Neuronal stem cell (in vitro differentiated cells): ENCODE measurements around the gene NR4A1.
A peak's percentile ranks its signal among the peaks of the same experiment; 100 is the strongest.

ENCODE experiments used
- DNase-seq: peaks from one replicate; pipeline ENCODE4 v3.0.0-alpha.2; 2013; ENCODE audit warnings: low spot score
- H2AFZ ChIP-seq: one replicate; pipeline ENCODE4 v1.6.1; 2013; ENCODE audit warnings: mild to moderate bottlenecking, low read length, inconsistent platforms
- H2AK5ac ChIP-seq: 2 replicates; pipeline ENCODE4 v1.6.1; 2013; ENCODE audit warnings: low read depth, mild to moderate bottlenecking, inconsistent platforms, low read length, moderate library complexity, mixed read lengths
- H2BK120ac ChIP-seq: 2 replicates; pipeline ENCODE4 v1.6.1; 2013; ENCODE audit warnings: low read depth, mild to moderate bottlenecking, inconsistent platforms, low read length, moderate library complexity, mixed read lengths
- H2BK12ac ChIP-seq: one replicate; pipeline ENCODE4 v1.6.1; 2013; ENCODE audit warnings: low read length, inconsistent platforms
- H2BK15ac ChIP-seq: 2 replicates; pipeline ENCODE4 v1.6.1; 2013; ENCODE audit warnings: mild to moderate bottlenecking, low read length, inconsistent platforms, mixed read lengths
- H2BK5ac ChIP-seq: one replicate; pipeline ENCODE4 v1.6.1; 2013; ENCODE audit warnings: inconsistent platforms, mild to moderate bottlenecking, low read length, moderate library complexity
- H3K14ac ChIP-seq: one replicate; pipeline ENCODE4 v1.6.1; 2013; ENCODE audit warnings: low read length, inconsistent platforms
- H3K18ac ChIP-seq: 2 replicates; pipeline ENCODE4 v1.6.1; 2013; ENCODE audit warnings: low read length, inconsistent platforms
- H3K23ac ChIP-seq: 2 replicates; pipeline ENCODE4 v1.6.1; 2013; ENCODE audit warnings: low read depth, mild to moderate bottlenecking, mixed read lengths, low read length, inconsistent platforms; ENCODE audit not compliant: poor library complexity
- H3K27ac ChIP-seq: replicated peaks from 3 replicates; pipeline ENCODE4 v1.5.1; 2013; ENCODE audit warnings: low read length, inconsistent platforms
- H3K27me3 ChIP-seq, 3 experiments: 2 replicates each; pipeline ENCODE4 v1.6.1; 2013; ENCODE audit warnings: low read length in 3 of 3, mild to moderate bottlenecking in 2 of 3, inconsistent platforms in 1 of 3, low read depth in 1 of 3, mixed read lengths in 1 of 3, moderate library complexity in 1 of 3; ENCODE audit not compliant: control insufficient read depth in 3 of 3, insufficient read depth in 3 of 3
- H3K36me3 ChIP-seq, 2 donors: replicated peaks in 1 of 2; 2 replicates each; pipeline ENCODE4 v1.6.1; 2013; ENCODE audit warnings: low read length in 2 of 2; ENCODE audit not compliant: control insufficient read depth in 2 of 2, insufficient read depth in 2 of 2
- H3K4ac ChIP-seq: 2 replicates; pipeline ENCODE4 v1.6.1; 2013; ENCODE audit warnings: inconsistent platforms, mild to moderate bottlenecking, low read length, moderate library complexity
- H3K4me1 ChIP-seq, 2 donors: 1 replicate in 1 of 2; 2 replicates in 1 of 2; pipeline ENCODE4 v1.6.1; 2013; ENCODE audit warnings: low read length in 2 of 2, low read depth in 1 of 2; ENCODE audit not compliant: control insufficient read depth in 2 of 2, insufficient read depth in 1 of 2
- H3K4me2 ChIP-seq: one replicate; pipeline ENCODE4 v1.6.1; 2013; ENCODE audit warnings: mild to moderate bottlenecking, low read length, inconsistent platforms; ENCODE audit not compliant: insufficient read depth, poor library complexity, severe bottlenecking
- H3K4me3 ChIP-seq, 2 donors: 2 replicates each; pipeline ENCODE4 v1.5.1; 2013; ENCODE audit warnings: low read length in 2 of 2, mild to moderate bottlenecking in 2 of 2, inconsistent platforms in 1 of 2, moderate library complexity in 1 of 2
- H3K79me1 ChIP-seq: one replicate; pipeline ENCODE4 v1.6.1; 2013; ENCODE audit warnings: low read depth, mild to moderate bottlenecking, inconsistent platforms, low read length, moderate library complexity
- H3K9ac ChIP-seq: one replicate; pipeline ENCODE4 v1.6.1; 2013; ENCODE audit warnings: mild to moderate bottlenecking, low read depth, low read length, inconsistent platforms; ENCODE audit not compliant: poor library complexity
- H3K9me3 ChIP-seq, 2 donors: replicated peaks in 1 of 2; 2 replicates each; pipeline versions ENCODE3 to v1.6.1; 2013; ENCODE audit warnings: low read length in 2 of 2, mild to moderate bottlenecking in 2 of 2, inconsistent platforms in 1 of 2, low read depth in 1 of 2, mixed read lengths in 1 of 2, moderate library complexity in 1 of 2; ENCODE audit not compliant: control insufficient read depth in 2 of 2, insufficient read depth in 1 of 2
- H4K8ac ChIP-seq: one replicate; pipeline ENCODE4 v1.6.1; 2013; ENCODE audit warnings: low read depth, mild to moderate bottlenecking, inconsistent platforms, low read length, moderate library complexity
- H4K91ac ChIP-seq: one replicate; pipeline ENCODE4 v1.6.1; 2013; ENCODE audit warnings: low read length, low read depth, mild to moderate bottlenecking, inconsistent platforms; ENCODE audit not compliant: poor library complexity
- WGBS, 2 donors: extraction: QIAGEN DNeasy Blood & Tissue Kit; methylation state at CpG; one replicate each; pipeline ENCODE4 v1.1.7; 2013; ENCODE audit warnings: missing lambda C conversion rate in 2 of 2, mixed read lengths in 1 of 2; ENCODE audit not compliant: insufficient read length in 2 of 2, insufficient replicate concordance in 1 of 2; ENCODE audit errors: extremely low coverage in 2 of 2; 5-methylcytosine and 5-hydroxymethylcytosine counted together

NR4A1 gene

GRCh38 chr12:52053536-52054209, 2.4 kb downstream of the NR4A1 start:
- Histone ChIP-seq H3K9me3 (no peaks in the 10 kb centered on the region), H3K79me1 (peaks cover 3% of the 10 kb centered on the region), H3K9ac (no peak overlapping the region), H3K27me3 (peaks cover 0 to 15% (median 0%) of the 10 kb centered on the region in 3 experiments), H4K8ac (peak overlapping the region; percentile 24), H3K4me3 (no peak overlapping the region), H4K91ac (no peak overlapping the region), H3K4ac (no peak overlapping the region), H3K14ac (no peak overlapping the region), H2AK5ac (peak overlapping the region; percentile 60), H3K36me3 (peaks cover 24 to 37% of the 10 kb centered on the region in 2 donors), H3K27ac (no peak overlapping the region), H3K18ac (peak overlapping the region; percentile 13), H3K4me2 (no peak overlapping the region), H3K4me1 (peaks cover 8 to 17% of the 10 kb centered on the region in 2 donors), H2BK15ac (peak overlapping the region; percentile 27), H2BK5ac (peak overlapping the region; percentile 10), H2AFZ (no peak overlapping the region), H3K23ac (no peak overlapping the region), H2BK120ac (no peak overlapping the region), H2BK12ac (peak overlapping the region; percentile 16)
- no peak for DNase-seq
- WGBS, 2 donors, result no CpG with 5 or more reads among the region's 9 CpGs

DNA sequence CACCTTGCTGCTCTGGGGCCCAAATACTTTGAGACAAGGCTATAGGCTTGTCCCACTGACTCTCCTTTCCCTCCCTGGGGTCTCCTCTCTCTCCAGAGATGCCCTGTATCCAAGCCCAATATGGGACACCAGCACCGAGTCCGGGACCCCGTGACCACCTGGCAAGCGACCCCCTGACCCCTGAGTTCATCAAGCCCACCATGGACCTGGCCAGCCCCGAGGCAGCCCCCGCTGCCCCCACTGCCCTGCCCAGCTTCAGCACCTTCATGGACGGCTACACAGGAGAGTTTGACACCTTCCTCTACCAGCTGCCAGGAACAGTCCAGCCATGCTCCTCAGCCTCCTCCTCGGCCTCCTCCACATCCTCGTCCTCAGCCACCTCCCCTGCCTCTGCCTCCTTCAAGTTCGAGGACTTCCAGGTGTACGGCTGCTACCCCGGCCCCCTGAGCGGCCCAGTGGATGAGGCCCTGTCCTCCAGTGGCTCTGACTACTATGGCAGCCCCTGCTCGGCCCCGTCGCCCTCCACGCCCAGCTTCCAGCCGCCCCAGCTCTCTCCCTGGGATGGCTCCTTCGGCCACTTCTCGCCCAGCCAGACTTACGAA, 3.1 kb downstream of the NR4A1 start:
- H2BK5ac ChIP-seq, result no peak overlapping the region
- H3K4me1 ChIP-seq, result peaks cover 8 to 17% of the 10 kb centered on the region in 2 donors
- H3K27ac ChIP-seq, result no peak overlapping the region
- no peak for DNase-seq
- H3K27me3 ChIP-seq, result peaks cover 0 to 9% (median 0%) of the 10 kb centered on the region in 3 experiments
- no peak overlapping the region for H2BK120ac ChIP-seq
- H3K36me3 ChIP-seq, result peaks cover 28 to 42% of the 10 kb centered on the region in 2 donors
- peaks cover 0 to 2% of the 10 kb centered on the region in 2 donors for H3K9me3 ChIP-seq
- H2BK15ac ChIP-seq, result no peak overlapping the region
- H2AFZ ChIP-seq, result no peak overlapping the region
- H3K14ac ChIP-seq, result no peak overlapping the region
- H3K4ac ChIP-seq, result no peak overlapping the region
- H3K9ac ChIP-seq, result no peak overlapping the region
- H3K4me3 ChIP-seq, result no peak overlapping the region
- no peak overlapping the region for H3K23ac ChIP-seq
- no CpG with 5 or more reads among the region's 21 CpGs for WGBS, 2 donors
- H4K91ac ChIP-seq, result no peak overlapping the region
- H3K4me2 ChIP-seq, result no peak overlapping the region
- H2BK12ac ChIP-seq, result peak overlapping the region; percentile 16
- no peak overlapping the region for H4K8ac ChIP-seq
- no peak overlapping the region for H3K18ac ChIP-seq
- no peak overlapping the region for H2AK5ac ChIP-seq
- peaks cover 3% of the 10 kb centered on the region for H3K79me1 ChIP-seq

DNA sequence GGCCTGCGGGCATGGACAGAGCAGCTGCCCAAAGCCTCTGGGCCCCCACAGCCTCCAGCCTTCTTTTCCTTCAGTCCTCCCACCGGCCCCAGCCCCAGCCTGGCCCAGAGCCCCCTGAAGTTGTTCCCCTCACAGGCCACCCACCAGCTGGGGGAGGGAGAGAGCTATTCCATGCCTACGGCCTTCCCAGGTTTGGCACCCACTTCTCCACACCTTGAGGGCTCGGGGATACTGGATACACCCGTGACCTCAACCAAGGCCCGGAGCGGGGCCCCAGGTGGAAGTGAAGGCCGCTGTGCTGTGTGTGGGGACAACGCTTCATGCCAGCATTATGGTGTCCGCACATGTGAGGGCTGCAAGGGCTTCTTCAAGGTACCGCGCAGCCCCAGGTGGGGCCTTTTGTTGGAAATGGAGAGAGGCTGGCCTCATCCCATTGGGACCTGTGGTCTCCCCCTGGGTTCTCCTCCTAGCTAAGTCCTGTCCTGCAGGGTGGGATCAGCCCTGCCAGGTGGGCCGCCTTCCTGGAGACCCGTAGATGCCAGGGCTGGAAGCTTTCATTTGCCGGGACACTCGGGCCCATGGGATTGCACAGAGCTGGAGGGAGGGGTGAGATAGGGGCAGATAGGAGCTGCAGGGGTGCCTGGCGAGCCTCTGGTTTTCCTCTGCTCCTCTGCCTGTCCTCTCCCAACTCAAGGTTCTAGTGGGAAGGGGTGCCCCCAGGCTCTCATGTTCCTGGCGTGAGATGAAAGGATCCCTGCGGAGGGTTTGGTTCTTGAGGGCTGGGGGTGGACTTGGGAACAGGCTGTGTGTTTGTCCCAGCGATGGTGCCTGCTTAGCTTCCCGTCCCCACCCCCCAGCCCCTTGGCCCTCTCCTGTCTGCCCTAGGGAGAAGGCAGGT, 3.8 kb downstream of the NR4A1 start:
- H2AK5ac ChIP-seq, result no peak overlapping the region

More for the DNA sequence above, 3.8 kb downstream of the NR4A1 start:
- H3K18ac ChIP-seq, result no peak overlapping the region
- no peak overlapping the region for H3K23ac ChIP-seq
- no peak overlapping the region for H3K4me2 ChIP-seq
- no peak overlapping the region for H2BK15ac ChIP-seq
- H2BK120ac ChIP-seq, result no peak overlapping the region
- H3K4me1 ChIP-seq, result peaks cover 8 to 15% of the 10 kb centered on the region in 2 donors
- H2AFZ ChIP-seq, result no peak overlapping the region
- H3K9me3 ChIP-seq, result peaks cover 0 to 2% of the 10 kb centered on the region in 2 donors
- H4K8ac ChIP-seq, result no peak overlapping the region
- H2BK12ac ChIP-seq, result no peak overlapping the region
- H4K91ac ChIP-seq, result no peak overlapping the region
- H3K27me3 ChIP-seq, result peaks cover 0 to 2% (median 0%) of the 10 kb centered on the region in 3 experiments
- H3K27ac ChIP-seq, result no peak overlapping the region
- H3K4me3 ChIP-seq, result no peak overlapping the region
- H3K9ac ChIP-seq, result no peak overlapping the region
- H3K79me1 ChIP-seq, result peaks cover 3% of the 10 kb centered on the region
- no peak for DNase-seq
- no peak overlapping the region for H3K14ac ChIP-seq
- H3K4ac ChIP-seq, result no peak overlapping the region
- H2BK5ac ChIP-seq, result no peak overlapping the region
- H3K36me3 ChIP-seq, result peaks cover 33 to 46% of the 10 kb centered on the region in 2 donors
- no CpG with 5 or more reads among the region's 21 CpGs for WGBS, 2 donors
